Dermis blood vessel endothelial cell (primary cell): ENCODE data around the gene CRACR2A. TPM values are rescaled to one million over a fixed set of nuclear protein-coding genes. Genes with fewer than 3 reads are reported as not detected.
A peak's percentile ranks its signal among the peaks of the same experiment; 100 is the strongest.

ENCODE experiments used
- DNase-seq: peaks from one replicate; pipeline ENCODE4 v3.0.0; 2010
- total RNA-seq: library from RNA; depleted of rRNA; stranded (reverse); fragments of >200 nt; gene quantifications from 2 replicates; pipeline ENCODE4 v1.2.3, GENCODE V29; 2014

CRACR2A gene
- total RNA-seq, 1 donor from 2014 or later, result 8.8 TPM

DNA sequence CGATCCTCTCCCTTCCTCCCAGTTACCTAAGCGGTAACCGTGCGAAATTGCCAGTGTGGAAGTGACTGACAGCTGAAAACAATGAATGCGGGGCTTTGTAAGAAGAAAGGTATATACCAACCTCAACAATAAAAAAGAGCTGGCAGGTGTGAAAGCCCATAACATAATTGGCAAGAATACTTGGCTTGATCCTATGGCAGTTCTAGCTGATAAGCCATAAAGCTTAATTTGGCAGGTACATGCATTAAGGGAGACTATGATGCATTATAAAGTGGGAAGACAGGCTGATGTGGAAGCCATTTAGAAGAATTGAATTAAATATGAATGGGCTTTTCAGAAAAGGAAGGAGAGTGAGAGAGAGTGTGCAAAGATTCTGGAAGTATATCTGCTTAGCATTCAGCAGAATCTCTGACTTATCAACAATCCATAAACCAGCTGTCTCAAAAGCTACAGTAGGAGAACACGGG is 71.3 kb downstream of the CRACR2A start:
- DNase-seq, result no peak

DNA sequence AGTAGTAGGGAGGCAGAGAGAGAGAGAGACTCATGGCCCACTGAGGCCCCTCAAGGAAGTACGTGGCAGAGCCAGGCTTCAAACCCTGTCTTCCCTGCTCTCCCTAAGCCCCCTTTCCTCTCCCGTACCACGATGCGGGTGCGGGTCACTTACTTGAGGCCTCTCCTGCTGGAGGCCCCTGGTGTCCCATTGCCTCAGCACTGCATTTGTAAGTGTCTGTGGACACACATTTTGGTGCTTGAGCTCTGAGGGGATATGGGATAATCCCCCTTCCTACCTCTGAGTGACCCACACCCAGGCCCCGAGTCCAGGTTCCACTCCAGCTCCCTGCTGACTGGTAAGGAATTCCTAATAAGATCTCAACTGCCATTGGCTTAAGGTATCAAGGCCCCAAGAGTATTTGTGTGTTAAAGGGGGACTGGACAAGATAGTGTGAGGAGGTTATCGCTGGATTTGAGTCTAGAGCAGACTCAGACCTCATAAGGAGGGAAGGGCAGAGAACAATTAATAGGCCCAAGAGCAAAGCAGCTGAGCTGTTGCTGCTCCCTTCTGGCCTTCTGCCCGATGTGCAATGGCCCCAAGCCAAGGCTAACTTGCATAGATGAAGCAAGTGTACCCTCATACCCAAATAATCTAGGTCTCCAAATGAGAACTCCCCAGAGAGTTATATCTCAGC is 71.9 kb downstream of the CRACR2A start:
- peak; percentile 78 for DNase-seq

DNA sequence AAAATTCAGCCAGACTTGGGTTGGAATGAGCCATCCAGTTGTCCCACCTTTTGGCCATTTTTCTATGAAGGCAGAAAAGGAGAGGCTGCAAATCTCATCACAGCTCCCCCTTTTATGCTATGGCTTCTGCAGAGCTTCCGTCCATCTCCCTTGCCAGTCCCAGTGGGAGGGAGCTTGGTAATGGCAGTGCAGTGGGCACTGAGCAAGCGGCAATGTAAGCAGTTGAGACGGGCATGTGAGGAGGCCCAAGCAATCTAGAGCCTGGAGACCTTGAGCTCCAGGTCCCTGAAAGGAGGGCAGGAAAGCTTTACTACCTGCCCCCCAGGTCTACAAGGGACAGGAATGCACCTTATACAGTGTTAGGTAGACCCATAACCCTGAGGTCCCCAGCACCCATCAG is 73.1 kb downstream of the CRACR2A start:
- DNase-seq, result no peak

DNA sequence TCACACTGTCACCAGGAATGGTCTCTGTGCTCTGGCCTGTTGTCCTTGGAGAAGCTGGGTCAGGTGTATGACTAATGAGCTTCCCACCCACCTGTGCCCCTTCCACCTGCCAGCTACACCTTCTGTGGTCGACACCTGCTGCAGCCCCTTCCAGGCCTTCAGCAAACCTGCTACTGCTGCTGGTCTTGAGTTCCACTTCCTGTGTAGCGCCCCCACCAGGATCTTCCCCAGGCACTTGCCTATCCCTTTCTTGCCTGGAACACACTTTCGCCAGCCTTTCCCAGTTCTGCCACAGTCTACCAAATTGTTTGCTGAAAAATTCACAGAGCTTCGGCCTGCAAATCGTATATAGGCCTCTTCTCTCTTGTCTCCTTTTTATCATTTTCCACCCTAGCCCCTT is 75.3 kb downstream of the CRACR2A start:
- no peak for DNase-seq

DNA sequence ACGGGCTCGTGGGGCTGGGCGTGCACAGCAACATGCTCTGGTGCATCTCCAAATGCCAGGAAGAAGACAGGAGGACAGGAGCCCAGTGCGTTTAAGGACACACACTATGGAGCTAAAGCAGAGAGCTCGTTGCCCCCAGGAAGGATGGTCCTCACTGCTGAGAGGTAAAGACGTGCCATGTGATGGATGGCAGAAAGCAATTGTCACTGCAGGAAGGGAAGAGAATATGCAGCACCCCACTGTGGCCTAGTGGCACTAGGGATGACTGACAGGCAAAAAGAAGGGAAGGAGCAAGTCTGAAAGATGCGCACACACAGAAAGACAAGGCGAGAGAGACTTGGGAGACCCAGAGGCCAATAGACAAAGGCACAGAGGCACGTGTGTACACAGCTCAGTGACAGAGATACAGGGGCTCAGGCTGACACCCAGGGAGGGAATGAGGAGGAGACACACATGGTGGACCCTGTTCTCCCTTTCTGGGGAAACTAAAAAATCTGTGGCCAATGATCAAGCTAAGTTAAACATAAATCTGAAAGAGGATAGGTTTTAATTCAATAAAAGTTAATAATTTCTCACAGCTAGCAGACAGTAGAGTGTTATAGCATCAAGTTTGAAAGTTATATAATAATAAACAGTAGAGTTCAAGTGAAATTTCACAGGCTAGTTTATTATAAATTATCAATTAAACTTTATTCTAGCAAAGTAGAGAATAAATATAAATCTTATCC is 78.8 kb downstream of the CRACR2A start:
- DNase-seq, result no peak

DNA sequence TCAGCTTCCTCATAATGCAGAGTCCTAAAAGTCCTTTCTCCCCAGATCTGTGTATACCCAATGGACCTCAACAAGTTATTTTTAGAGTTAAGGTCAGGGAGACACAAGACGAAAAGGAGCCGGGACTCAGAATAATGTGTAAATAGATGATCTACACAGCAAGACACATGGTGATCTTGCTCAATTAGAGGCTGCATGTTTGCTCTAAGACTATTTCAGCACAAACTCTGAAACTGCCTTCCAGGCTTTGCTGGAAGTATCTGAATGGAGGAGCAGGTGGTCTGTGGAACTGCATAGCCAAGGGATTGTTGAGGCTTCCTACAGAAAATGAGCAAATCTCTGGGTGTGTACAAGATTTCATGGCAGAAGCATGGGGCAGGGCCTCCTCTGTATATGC is 80.8 kb downstream of the CRACR2A start:
- no peak for DNase-seq

DNA sequence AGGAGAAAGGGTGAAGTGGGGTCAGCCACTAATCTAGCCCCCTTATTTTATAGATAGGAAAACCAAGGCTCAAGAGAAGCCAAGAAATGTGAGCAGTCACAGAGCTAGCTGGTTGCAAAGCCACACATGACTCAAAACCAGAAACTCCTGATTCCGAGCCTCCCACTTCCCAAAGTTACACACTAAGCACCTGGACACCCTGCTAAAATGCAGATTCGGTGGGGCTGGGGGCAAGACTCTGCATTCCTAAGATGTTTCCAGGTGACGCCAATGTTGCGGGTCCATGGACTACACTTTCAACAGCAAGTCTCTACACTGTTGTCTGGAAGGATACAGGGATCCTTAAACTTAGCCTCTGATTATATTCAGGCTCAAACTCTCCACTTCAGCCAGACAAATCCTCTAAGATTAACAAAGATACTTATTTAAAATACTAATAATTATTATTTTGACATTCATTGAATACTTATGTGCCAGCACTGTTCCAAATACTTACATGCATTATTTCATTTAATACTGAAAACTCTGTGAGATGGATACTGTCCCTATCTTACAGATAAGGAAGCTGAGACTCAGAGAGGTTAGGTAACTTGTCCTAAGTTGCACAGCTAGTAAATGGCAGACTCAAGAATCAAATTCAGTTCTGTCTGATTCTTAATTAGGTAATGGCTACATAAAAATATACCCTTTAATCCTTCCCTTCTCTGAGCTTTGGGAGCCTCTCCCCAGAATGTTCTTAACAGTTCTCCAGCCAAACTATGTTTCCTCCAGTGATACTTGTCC is 81.4 kb downstream of the CRACR2A start:
- no peak for DNase-seq

DNA sequence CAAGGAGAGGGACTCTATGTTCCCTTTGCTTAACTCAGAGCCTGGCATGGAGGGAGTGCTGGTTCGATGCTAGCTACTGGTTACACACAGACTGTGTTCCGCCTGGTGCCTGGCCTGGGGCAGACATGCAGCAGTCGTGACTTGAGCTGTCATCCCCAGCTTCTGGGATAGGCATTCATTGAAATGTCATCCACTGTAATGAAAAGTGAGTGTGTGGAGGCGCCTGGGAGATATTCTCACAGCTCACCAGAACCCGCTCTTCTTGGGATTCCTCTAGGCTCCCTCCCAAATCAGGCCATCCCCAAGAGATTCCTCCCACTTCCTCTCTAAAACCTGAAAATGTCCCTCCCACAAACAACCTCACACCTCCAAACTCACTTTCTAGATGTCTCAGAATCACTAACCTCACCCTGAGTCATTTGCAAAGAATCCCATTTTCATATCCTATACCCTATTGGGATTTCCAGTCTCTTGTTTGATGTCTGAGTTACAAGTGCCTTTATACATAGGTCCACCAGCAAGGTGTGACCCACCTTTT is 82.8 kb downstream of the CRACR2A start:
- DNase-seq, result no peak

DNA sequence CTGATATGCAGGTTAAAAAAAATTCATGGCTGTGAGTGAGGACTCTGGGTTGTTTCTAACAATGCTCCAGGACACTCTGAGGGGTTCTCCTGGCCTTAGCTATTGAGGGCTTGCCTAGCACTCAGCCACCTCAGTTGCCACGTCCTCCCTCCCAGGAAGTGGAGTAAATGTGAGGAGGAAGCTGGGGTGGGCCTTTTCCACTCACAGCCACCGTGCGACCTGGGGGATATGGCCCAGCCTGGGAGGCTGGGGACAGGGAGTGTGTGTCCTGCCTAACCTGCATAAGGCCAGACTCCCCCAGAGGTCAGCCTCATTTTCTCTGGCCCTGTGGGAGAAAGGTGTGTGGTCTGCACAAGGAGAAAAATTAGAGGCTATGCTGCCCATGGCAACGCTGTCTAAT is 83.3 kb downstream of the CRACR2A start:
- no peak for DNase-seq

DNA sequence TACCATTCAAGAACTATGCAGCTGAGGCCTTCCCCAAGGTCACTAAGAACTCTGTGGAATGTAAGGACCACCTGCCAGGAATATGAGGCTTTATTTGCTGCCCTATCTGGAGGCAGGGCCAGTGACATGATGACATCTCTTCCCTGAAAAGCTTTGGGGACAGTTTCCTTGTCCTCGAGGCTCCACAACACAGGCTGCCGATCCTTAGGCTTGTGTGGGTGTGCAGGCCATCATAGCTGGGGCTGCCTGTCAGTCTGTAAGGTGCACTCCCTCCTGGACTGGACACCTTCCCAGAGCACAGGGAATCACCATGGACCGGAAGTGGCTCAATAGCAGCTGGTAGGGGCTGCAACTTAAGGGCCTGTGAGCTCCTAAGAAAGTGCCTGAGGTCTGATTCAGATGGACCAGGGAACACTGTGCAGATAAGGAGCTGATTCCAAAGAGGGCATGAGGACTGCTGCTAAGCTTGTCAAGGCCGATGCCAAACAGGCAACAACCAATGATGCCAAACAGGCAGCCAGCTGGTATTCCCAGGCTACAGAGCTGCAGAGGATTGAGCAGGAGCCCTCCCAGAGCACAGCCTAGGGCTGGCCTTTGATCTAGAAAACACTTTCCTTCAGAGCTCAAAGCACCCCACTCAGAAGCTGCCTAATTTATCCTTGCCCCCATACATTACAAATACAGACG is 84.3 kb downstream of the CRACR2A start:
- DNase-seq, result no peak

DNA sequence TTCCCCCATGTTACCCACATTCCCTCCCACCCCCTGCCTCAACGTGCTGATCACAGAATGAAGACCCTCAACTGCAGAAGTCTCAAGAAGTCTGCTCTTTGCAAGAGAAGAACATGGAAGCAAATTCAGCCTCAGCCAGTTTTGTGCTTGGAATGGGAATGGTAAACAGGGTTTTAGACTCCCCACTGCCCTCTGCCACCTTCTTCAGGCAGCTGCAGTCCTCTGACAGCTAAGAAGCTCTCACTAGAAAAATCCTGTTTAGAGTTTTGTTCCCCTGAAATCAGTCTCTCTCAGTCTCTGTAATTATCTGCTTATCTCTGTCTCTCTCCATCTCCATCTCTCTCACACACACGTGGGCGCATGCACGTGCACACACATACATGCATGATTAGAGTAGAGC is 85.4 kb downstream of the CRACR2A start:
- no peak for DNase-seq

DNA sequence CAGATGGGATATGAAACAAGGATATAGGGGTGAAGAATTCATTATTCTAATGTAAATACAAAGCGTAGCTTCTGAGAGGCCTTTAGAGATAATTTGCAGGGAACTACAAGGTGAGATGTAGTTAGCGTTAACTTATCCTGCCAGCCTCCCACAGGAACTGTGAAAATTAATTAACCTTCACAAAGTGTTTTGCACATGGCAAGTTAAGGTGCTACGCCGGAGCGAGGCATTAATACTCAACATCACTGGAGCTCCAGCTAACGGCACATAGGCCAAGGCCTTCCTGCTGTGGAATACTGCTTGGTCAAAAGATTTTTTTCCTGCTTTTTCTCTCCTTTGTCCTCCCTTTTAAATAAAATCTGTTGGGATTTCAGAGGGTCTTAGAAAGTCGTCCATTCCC is 86.5 kb downstream of the CRACR2A start:
- DNase-seq, result no peak

DNA sequence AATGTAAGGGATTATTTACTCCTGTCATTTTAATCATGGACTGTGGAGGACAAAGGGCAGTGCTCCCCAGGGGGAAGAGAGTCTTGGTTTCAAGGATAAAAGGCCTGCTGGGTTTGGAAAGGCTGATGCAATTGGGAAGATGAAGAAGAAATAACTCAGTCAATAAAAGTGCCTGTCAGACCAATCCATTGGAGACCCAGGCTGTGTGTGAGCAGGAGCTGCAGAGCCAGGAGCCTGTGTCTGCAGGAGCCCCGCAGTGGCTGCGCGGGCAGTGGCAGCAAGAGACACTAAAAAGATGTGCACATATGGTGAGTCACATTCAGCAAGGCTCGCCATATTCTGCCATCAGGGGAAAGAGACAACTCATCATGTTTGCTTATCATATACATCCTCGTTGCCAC is 90.4 kb downstream of the CRACR2A start:
- DNase-seq, result no peak

DNA sequence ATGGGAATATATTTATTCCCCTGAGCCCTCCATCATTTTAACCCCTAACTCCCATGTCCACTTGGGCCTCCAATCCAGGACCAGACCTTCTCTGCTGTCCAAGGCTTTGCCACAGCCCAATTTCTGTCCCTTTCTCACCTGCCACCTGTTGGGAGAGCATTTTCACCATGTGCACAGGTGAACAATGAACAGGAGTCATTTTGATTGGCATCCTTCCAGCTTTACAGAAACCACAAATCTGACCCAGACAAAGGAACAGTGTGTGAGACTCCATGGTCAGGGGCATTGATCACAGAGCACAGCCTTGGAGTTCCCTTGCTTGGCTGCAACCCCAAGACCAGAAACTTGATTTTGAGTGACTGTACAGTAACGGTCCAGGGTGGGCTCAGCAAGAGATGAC is 91.9 kb downstream of the CRACR2A start:
- DNase-seq, result no peak

DNA sequence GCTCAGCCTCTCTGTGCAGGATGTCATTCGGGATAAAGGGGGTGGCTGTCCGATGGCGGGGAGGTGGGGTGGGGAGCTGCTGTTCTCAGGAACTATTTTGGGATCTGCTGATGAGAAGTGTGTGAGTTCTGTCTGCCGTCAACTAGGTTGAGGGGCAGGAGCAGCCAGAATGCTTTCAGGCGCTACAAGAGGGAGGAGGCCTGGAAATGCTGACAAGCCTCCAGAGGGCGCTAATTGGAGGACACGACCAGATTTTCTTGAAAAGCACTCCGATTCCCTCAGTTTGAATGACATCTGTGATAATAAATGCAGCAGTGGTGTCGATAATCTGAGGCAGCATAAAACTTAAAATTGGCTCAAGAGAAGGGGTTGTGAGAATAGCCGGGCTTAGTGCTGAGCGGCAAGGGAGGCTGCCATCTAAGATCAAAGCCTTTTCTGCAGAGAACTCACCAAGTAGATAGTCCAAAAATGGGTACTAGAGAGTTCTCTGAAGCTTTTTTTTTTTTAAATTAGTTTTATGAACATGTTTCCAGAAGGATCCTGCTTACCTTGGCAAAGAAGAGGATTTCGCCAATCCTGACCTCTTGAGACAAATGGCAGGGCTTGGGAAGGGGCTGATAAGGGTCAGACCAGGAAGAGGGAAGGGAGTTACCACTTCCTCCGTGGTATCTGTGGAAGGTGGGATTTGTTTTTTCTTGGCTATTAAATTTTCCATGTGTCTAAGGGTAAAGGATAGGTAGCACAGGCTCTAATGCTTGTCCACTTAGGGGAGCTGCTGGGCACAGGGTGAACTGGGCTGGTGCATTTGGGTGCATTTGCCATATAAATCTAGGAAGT is 94.4 kb downstream of the CRACR2A start:
- DNase-seq, result peak; percentile 49

DNA sequence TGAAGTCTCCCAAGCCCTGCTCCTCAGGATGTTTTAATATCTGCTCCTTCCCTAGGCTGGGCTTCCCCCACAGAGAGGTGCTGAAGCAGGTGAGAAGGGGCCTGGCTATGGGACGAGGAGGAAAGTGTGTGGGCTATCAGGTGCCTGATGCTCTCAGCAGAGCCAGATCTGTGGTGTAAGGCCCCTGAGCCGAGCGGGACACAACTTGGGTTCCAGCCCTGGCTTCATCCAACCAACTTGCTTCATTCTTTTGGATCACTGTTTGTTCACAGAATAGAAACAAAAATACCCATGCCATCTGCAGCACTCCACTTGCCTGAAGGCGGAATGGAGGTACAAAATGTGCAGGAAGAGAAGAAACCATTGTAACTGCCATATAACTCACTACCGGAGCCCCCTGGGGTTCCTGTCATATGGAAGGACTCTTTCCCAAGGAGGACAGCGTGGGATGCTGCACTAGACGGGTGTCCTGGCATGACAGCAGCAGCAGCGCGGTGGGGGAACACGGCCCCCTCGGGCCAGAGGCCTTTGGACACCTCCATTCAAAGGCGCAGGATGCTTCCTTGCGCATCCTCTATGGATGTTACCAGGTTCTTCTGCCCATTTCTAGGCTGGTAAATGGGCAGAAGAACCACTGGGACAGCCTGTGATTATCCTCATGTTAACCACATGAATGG is 95.8 kb downstream of the CRACR2A start:
- no peak for DNase-seq

DNA sequence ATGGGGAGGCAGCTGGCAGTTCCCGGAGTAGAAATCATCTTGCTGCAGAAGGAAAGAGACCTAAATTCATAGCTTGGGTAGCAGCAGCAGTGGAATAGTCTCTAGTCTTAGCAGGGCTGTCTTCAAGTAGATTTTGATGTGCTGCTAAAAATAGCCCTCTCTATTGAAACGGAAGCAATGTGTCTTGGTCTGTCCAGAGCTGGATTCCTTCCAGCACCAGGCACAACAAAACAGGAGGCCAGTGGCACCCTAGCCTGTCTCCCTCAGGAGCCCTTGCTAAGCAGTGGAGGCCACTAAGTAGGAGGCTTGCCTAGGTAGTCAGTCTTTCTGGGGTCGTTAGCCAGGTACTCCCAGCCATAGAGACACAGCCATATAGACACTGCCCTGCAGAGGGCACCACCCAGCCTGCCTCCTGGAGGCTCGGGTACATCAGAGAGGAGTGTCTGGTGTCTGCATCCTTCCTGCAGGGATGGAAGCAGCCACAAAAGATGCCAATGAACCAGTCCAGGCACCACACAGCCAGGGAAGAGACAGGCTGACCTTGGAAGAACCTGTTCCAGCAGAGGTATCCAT is 97.5 kb downstream of the CRACR2A start:
- peak; percentile 18 for DNase-seq

DNA sequence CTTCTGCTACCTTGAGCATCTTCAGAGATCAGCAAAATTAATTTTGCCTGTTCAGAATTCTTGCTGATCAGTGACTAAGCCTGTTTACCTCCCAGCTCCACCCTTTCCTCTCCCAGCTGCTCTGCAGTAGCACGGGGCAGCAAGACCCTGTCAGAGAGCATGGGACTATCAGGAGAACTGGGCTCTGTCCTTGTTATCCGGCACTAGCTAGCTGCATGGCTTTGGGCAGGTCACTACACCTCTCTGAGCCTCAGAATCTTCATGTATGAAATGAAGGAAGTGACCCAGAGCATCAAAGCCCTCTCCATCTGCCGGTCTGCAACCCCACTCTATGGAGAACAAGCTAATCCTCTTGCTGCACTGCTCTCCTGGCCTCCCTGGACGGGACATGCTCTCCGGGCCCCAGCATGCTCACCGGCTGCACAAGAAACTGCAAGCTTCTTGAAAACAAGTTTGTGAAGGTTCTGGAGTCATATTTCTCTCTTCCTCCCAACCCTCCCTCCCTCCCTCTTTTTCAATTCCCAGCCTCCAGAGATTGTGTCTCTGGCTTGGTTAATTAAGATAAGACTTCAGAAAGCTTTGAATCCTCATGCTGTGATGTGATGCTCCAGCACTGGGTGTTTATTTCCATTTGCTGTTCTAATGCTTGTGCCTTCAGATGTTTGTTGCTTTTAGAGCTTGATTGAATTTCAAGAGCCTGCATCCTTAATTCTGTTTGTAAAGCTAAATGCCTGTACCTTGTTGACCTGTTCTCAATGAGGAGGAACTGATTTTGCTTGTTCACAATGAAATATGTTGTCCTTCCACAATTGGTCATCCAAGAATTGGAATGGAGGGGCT is 101.1 kb downstream of the CRACR2A start:
- peak; percentile 28 for DNase-seq

DNA sequence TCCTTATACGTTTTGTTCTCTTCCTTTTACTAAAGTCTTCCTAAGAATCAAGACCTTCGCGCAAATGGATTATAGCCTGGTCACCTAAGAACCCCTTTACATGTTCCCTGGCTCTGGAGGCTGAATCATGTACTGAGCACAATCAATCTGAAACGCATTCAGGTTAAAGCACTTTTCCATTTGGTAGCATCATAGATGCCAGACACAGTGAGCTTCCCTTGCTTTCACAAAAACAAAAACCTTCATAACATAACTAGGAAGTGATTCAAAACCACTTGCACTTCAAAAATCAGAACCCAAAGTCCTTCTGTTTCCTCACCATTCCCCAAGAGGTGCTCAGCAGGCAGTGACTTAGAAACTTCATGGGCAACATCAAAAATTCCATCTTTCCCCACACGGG is 105.4 kb downstream of the CRACR2A start:
- DNase-seq, result peak; percentile 72
